ENCODE data around the gene KCND3. TPM values are rescaled to one million over a fixed set of nuclear protein-coding genes. Genes with fewer than 3 reads are reported as not detected.

Gene KCND3
- total and polyA plus RNA-seq, 2 donors (not counting 3 experiments of a cell fraction or from before 2014, with no cell fraction given), result 0.03 TPM; not detected in 1

DNA sequence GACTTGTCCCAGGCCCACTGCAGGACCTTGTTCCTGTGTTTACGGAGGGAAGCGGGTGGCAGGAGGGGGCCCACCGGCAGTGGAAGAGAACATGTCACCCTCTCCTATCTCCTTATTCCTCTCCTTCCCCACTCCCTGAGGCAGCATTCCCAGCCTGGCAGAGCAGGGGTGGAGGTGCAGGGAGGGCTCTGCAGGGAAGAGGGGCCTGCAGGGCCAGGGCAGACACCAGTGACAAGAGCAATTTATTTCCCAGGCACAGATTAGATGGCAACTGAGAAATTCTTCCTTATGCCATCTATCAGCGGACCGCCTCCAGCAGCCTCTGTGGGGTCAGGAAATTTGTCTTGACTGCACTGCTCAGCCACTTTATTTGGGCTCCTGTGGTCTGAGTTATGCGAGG, 127.9 kb downstream of the KCND3 start:
- H3K9ac ChIP-seq (replicated peaks; ENCODE audit: extremely low read depth, insufficient read depth, low read length), result no peak overlapping the region
- no peaks in the 10 kb centered on the region for H3K9me3 ChIP-seq (replicated peaks; ENCODE audit: control insufficient read depth, insufficient read depth, low read length)
- no peak overlapping the region for H3K4me3 ChIP-seq (replicated peaks in 1 of 3; ENCODE audit: insufficient read depth in 1 of 3, low read depth in 1 of 3, low read length in 3 of 3)
- intact Hi-C loops (cut with micrococcal nuclease) (no loop called here), dilution Hi-C loops (cut with MboI; ENCODE audit: extremely low pct_ligation_motif_present, low sequenced_read_pairs) (no loop called here)
- TF ChIP-seq JUN (IDR thresholded peaks at IDR 0.05; ENCODE audit: borderline replicate concordance, insufficient read depth, insufficient read length, low read depth), result no peak
- TF ChIP-seq POLR2A (IDR thresholded peaks at IDR 0.05; ENCODE audit: low read depth, low read length), result no peak
- TF ChIP-seq EZH2 (IDR thresholded peaks at IDR 0.05; ENCODE audit: borderline replicate concordance, low read depth, low read length, severe bottlenecking), result no peak
- TF ChIP-seq GATA2 (IDR thresholded peaks at IDR 0.05; ENCODE audit: insufficient read depth, insufficient read length, low read depth, low read length), result no peak
- TF ChIP-seq, protein P1, sequence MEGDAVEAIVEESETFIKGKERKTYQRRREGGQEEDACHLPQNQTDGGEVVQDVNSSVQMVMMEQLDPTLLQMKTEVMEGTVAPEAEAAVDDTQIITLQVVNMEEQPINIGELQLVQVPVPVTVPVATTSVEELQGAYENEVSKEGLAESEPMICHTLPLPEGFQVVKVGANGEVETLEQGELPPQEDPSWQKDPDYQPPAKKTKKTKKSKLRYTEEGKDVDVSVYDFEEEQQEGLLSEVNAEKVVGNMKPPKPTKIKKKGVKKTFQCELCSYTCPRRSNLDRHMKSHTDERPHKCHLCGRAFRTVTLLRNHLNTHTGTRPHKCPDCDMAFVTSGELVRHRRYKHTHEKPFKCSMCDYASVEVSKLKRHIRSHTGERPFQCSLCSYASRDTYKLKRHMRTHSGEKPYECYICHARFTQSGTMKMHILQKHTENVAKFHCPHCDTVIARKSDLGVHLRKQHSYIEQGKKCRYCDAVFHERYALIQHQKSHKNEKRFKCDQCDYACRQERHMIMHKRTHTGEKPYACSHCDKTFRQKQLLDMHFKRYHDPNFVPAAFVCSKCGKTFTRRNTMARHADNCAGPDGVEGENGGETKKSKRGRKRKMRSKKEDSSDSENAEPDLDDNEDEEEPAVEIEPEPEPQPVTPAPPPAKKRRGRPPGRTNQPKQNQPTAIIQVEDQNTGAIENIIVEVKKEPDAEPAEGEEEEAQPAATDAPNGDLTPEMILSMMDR (IDR thresholded peaks at IDR 0.05; ENCODE audit: extremely low read depth in 1 of 2, insufficient read depth in 1 of 2, low read depth in 1 of 2, low read length in 2 of 2), result no peak
- no peak for TF ChIP-seq FOS (IDR thresholded peaks at IDR 0.05; ENCODE audit: borderline replicate concordance, insufficient read depth, low read length)
- no peak for TF ChIP-seq MYC (IDR thresholded peaks at IDR 0.05; ENCODE audit: low read depth, low read length)
- ChIA-PET POLR2A (no interaction called here), CTCF (no interaction called here)
- no peaks in the 10 kb centered on the region for H3K9me1 ChIP-seq (replicated peaks; ENCODE audit: control insufficient read depth, extremely low read depth, insufficient read depth, low read length)
- H3K4me1 ChIP-seq (ENCODE audit: control insufficient read depth, extremely low read depth, insufficient read depth, low read length), result no peaks in the 10 kb centered on the region
- no TSS peak for BruUV-seq (replicated peaks)
- FAIRE-seq (no peak), DNase-seq (ENCODE audit: low read depth, low spot score) (no peak)
- H4K20me1 ChIP-seq (replicated peaks; ENCODE audit: control insufficient read depth, extremely low read depth, insufficient read depth, low read length), result no peaks in the 10 kb centered on the region
- H3K36me3 ChIP-seq (ENCODE audit: control insufficient read depth in 2 of 2, extremely low read depth in 1 of 2, insufficient read depth in 2 of 2, low read length in 2 of 2), result no peaks in the 10 kb centered on the region
- no peak overlapping the region for H2AFZ ChIP-seq (ENCODE audit: low read depth, low read length)
- no peak overlapping the region for H3K4me2 ChIP-seq (ENCODE audit: insufficient read depth, low read length)
- H3K27me3 ChIP-seq (ENCODE audit: control insufficient read depth in 2 of 2, insufficient read depth in 2 of 2, low read length in 2 of 2), result no peaks in the 10 kb centered on the region
- no peak overlapping the region for H3K27ac ChIP-seq (ENCODE audit: insufficient read depth, low read depth, low read length)
- no peaks in the 10 kb centered on the region for H3K79me2 ChIP-seq (ENCODE audit: control insufficient read depth, insufficient read depth, low read length)

Data from endothelial cell of umbilical vein (primary cell).